Right lobe of liver (tissue), 4 donors: ENCODE results near the gene DOCK1.

Experiments used
- CTCF ChIP-seq, 4 donors: fragments of 200-600 bp in 3 of 4; fragments of 450-650 bp in 1 of 4; IDR thresholded peaks; one replicate each; pipeline versions ENCODE4 v1.5.1 to v1.8.0; 2016 to 2022; ENCODE audit warnings: antibody characterized with exemption in 4 of 4, mild to moderate bottlenecking in 2 of 4
- POLR2A ChIP-seq: fragments of 450-650 bp; IDR thresholded peaks from one replicate; pipeline ENCODE4 v1.6.1; 2017; ENCODE audit warnings: antibody characterized with exemption, mild to moderate bottlenecking
- donor health status: DM: no; HTN: no; CAD: no.
- donor health status: DM: no; HTN: no; CAD: no.
- donor health status: DM: no; HTN: yes; CAD: no.

- TF ChIP-seq CTCF (IDR thresholded peaks at IDR 0.05) (no peak), POLR2A (no peak)
Observed at GRCh38 chr10:126919426-126919825, 14.2 kb downstream of the DOCK1 start.
